Breast epithelium (tissue), 4 donors: ENCODE measurements around the gene VSNL1. TPM values are rescaled to one million over a fixed set of nuclear protein-coding genes. Genes with fewer than 3 reads are reported as not detected.
"Not testable (repeated sequence)": the region's sequence is repeated elsewhere in the genome, so short reads cannot be mapped to it uniquely, and the experiment has no call there.

Experiments used
- DNase-seq, 2 donors: peaks; one replicate each; pipeline ENCODE4 v3.0.0-alpha.2; 2019; ENCODE audit warnings: low spot score in 2 of 2
- H3K27ac ChIP-seq, 2 donors: fragments of 200-600 bp; sonication (generic) in 1 of 2; one replicate each; pipeline ENCODE4 v1.5.1; 2016 to 2019; ENCODE audit warnings: mild to moderate bottlenecking in 1 of 2
- H3K27me3 ChIP-seq, 2 donors: fragments of 200-600 bp; sonication (generic) in 1 of 2; one replicate each; pipeline versions ENCODE4 v1.5.1 to v1.6.0; 2017 to 2019; ENCODE audit warnings: control low read depth in 1 of 2, mild to moderate bottlenecking in 1 of 2
- H3K36me3 ChIP-seq: fragments of 200-600 bp; one replicate; pipeline ENCODE4 v1.5.1; 2019
- H3K4me1 ChIP-seq, 2 donors: fragments of 200-600 bp; sonication (generic); one replicate each; pipeline ENCODE4 v1.5.1; 2016 to 2019; ENCODE audit warnings: control low read depth in 1 of 2
- H3K4me3 ChIP-seq, 3 donors: fragments of 200-600 bp; sonication (generic); 1 replicate in 2 of 3; 2 replicates in 1 of 3; pipeline ENCODE4 v1.5.1; 2016 to 2019; ENCODE audit warnings: mild to moderate bottlenecking in 3 of 3, moderate library complexity in 2 of 3
- H3K9me3 ChIP-seq, 2 donors: fragments of 200-600 bp; sonication (generic) in 1 of 2; one replicate each; pipeline ENCODE4 v1.5.1; 2016 to 2019; ENCODE audit warnings: control low read depth in 1 of 2
- POLR2A ChIP-seq: fragments of 450-650 bp; IDR thresholded peaks from one replicate; pipeline ENCODE4 v1.6.1; 2016; ENCODE audit warnings: antibody characterized with exemption, mild to moderate bottlenecking, moderate library complexity
- POLR2AphosphoS5 ChIP-seq, 3 donors: sonication (generic); formaldehyde crosslinking; IDR thresholded peaks; one replicate each; pipeline ENCODE4 v1.6.1; 2017; ENCODE audit warnings: antibody characterized with exemption in 3 of 3
- intact Hi-C: fragments of 100-400 bp; cut with DNase I; formaldehyde crosslinking; loops from one replicate; pipeline ENCODE4 v1.15.1; 2023; ENCODE audit warnings: low total_unique reads
- total RNA-seq, 3 donors: library from RNA; depleted of rRNA; stranded (reverse); fragments of >200 nt; gene quantifications; one replicate each; pipeline ENCODE4 v1.1.0, GENCODE V29; 2016
- TF ChIP-seq, protein P1 (sequence below), 3 donors: fragments of 450-650 bp; IDR thresholded peaks; one replicate each; pipeline ENCODE4 v1.5.1; 2016 to 2017; ENCODE audit warnings: antibody characterized with exemption in 3 of 3, mild to moderate bottlenecking in 3 of 3, moderate library complexity in 3 of 3

Gene VSNL1
- total RNA-seq, 3 donors from 2014 or later = 0.80 to 6.9 (median 2.6) TPM

DNA sequence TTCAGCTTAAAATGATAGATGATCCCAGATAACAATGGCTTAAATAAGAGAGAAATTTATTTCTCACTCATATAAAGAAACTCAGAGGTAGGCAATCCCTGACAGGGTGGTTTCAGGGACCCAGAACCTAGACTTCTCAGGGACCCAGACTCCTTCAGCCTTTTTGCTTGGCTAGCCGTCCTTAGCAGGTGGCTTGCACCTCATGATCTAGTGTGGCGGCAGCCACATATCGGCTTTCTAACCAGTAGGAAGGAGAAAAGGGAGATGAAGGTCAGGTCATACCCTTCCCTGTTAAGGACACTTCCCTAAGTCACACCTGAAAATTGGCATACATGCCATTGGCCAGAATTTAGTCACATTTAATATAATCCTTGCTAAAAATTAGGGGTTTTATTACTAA, 18.4 kb downstream of the VSNL1 start:
- no peaks in the 10 kb centered on the region for H3K9me3 ChIP-seq
- intact Hi-C loops = no loop called here
- no peak overlapping the region for H3K27ac ChIP-seq
- DNase-seq = no peak
- no peaks in the 10 kb centered on the region for H3K36me3 ChIP-seq
- H3K27me3 ChIP-seq = no peaks in the 10 kb centered on the region
- no peak overlapping the region for H3K4me3 ChIP-seq
- no peaks in the 10 kb centered on the region for H3K4me1 ChIP-seq
- TF ChIP-seq POLR2AphosphoS5 (IDR thresholded peaks at IDR 0.05) = no peak
- no peak for TF ChIP-seq POLR2A
- TF ChIP-seq, protein P1, sequence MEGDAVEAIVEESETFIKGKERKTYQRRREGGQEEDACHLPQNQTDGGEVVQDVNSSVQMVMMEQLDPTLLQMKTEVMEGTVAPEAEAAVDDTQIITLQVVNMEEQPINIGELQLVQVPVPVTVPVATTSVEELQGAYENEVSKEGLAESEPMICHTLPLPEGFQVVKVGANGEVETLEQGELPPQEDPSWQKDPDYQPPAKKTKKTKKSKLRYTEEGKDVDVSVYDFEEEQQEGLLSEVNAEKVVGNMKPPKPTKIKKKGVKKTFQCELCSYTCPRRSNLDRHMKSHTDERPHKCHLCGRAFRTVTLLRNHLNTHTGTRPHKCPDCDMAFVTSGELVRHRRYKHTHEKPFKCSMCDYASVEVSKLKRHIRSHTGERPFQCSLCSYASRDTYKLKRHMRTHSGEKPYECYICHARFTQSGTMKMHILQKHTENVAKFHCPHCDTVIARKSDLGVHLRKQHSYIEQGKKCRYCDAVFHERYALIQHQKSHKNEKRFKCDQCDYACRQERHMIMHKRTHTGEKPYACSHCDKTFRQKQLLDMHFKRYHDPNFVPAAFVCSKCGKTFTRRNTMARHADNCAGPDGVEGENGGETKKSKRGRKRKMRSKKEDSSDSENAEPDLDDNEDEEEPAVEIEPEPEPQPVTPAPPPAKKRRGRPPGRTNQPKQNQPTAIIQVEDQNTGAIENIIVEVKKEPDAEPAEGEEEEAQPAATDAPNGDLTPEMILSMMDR (IDR thresholded peaks at IDR 0.05) = no peak

DNA sequence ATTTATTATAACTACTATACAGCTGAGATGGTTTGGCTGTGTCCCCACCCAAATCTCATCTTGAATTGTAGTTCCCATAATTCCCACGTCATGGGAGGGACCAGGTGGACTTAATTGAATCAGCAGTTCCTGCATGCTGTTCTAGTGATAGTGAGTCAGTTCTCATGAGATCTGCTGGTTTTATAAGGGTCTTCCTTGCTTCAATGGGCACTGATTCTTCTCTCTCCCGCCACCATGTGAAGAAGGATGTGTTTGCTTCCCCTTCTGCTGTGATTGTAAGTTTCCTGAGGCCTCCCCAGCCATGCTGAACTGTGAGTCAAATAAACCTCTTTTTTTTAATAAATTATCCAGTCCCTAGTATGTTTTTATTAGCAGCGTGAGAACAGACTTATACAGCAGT, 25.2 kb downstream of the VSNL1 start:
- H3K4me1 ChIP-seq, H3K27me3 ChIP-seq, intact Hi-C loops, H3K4me3 ChIP-seq, DNase-seq, H3K36me3 ChIP-seq, H3K27ac ChIP-seq, H3K9me3 ChIP-seq: not testable (repeated sequence)

DNA sequence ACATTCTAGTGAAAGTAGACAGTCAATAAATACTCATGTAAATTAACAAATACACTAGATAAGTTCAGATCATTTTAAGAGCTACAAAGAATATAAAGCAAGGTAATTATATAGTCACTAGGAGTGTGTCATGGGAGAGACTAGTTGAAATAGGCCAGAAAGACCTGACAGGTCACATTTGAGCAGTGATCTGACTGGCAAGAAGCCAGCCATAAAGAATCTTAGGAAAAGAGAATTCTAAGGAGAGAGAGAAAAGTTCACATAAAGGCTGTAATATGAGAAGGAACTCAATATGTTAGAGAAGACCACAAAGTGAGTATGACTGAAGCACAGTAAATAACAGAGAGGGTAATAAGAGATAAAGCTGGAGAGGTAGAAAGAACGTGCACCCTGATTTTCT, 31.2 kb downstream of the VSNL1 start:
- no peak overlapping the region for H3K4me3 ChIP-seq
- intact Hi-C loops = no loop called here
- TF ChIP-seq POLR2AphosphoS5 (IDR thresholded peaks at IDR 0.05) (no peak), POLR2A (no peak)
- TF ChIP-seq, protein P1 (IDR thresholded peaks at IDR 0.05) = no peak
- H3K27ac ChIP-seq = no peak overlapping the region
- no peaks in the 10 kb centered on the region for H3K36me3 ChIP-seq
- H3K27me3 ChIP-seq = no peaks in the 10 kb centered on the region
- H3K4me1 ChIP-seq = no peaks in the 10 kb centered on the region
- no peak for DNase-seq
- H3K9me3 ChIP-seq = no peaks in the 10 kb centered on the region

DNA sequence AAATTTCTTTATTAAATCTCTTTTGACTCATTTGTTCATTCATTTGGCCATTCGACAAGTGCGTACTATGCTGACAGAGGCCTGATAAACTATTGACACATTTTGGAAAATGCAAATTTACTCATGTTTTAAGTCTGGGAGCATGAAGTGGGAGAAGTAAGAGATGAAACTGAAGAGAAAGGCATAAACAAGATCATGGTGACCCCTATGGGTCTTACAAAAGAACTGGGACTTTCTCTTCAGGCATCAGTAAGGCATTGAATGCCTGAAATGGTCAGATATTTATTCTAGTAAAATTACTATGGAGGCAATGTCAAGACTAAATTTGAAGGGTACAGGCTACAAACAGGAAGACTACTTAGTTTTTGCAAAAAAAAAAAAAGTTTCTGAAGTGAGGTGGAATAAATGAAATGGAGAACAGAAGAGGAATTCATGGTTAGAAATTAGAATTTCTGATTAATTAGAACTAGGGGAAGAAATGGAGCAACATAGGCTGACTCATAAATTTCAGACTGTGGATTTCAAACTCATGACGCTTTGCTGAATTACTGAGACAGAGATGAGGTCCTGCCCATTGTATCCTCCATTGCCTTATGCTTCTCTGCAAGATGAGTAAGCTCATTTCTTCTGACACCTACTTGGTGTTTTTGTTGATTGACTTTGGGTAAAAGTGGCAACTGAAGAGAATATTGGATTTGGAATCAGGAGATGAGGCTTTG, 32.7 kb downstream of the VSNL1 start:
- intact Hi-C loops = no loop called here
- H3K27me3 ChIP-seq = no peaks in the 10 kb centered on the region

GRCh38 chr2:17573804-17574175, 33.3 kb downstream of the VSNL1 start:
- Histone ChIP-seq H3K4me3 (no peak overlapping the region), H3K36me3 (no peaks in the 10 kb centered on the region)
- intact Hi-C loops = no loop called here

More for the DNA sequence above, 32.7 kb downstream of the VSNL1 start:
- Histone ChIP-seq H3K9me3 (no peaks in the 10 kb centered on the region), H3K4me3 (no peak overlapping the region), H3K36me3 (no peaks in the 10 kb centered on the region), H3K27ac (no peak overlapping the region), H3K4me1 (no peaks in the 10 kb centered on the region)
- no peak for TF ChIP-seq POLR2A
- TF ChIP-seq, protein P1 (IDR thresholded peaks at IDR 0.05) = no peak
- no peak for TF ChIP-seq POLR2AphosphoS5 (IDR thresholded peaks at IDR 0.05)
- no peak for DNase-seq

More at GRCh38 chr2:17573804-17574175, 33.3 kb downstream of the VSNL1 start:
- Histone ChIP-seq H3K4me1 (no peaks in the 10 kb centered on the region), H3K9me3 (no peaks in the 10 kb centered on the region), H3K27ac (no peak overlapping the region), H3K27me3 (no peaks in the 10 kb centered on the region)
- no peak for DNase-seq
- TF ChIP-seq, protein P1 (IDR thresholded peaks at IDR 0.05) = no peak
- TF ChIP-seq POLR2AphosphoS5 (IDR thresholded peaks at IDR 0.05) (no peak), POLR2A (no peak)
